ENCODE data around the gene SMCO2.

SMCO2 gene

GRCh38 chr12:27464220-27464554, 17.7 kb downstream of the SMCO2 start:
- no peak overlapping the region for H3K4me3 ChIP-seq (ENCODE audit: insufficient read length, low read depth)
- H3K36me3 ChIP-seq (ENCODE audit: insufficient read depth, insufficient read length, low read length), result no peaks in the 10 kb centered on the region
- DNase-seq (ENCODE audit: low read depth, low spot score), result no peak
- no peak overlapping the region for H3K9ac ChIP-seq (ENCODE audit: insufficient read length, low read depth)
- no peak for TF ChIP-seq ZNF274 (IDR thresholded peaks at IDR 0.05; ENCODE audit: low read depth, low read length)
- no peak for TF ChIP-seq YY1 (IDR thresholded peaks at IDR 0.05; ENCODE audit: insufficient read depth, insufficient read length)
- TF ChIP-seq SUZ12 (IDR thresholded peaks at IDR 0.05; ENCODE audit: extremely low read depth, insufficient read depth, insufficient read length), result no peak
- H3K9me3 ChIP-seq (ENCODE audit: insufficient read depth, low read length), result no peaks in the 10 kb centered on the region
- H3K4me1 ChIP-seq (ENCODE audit: insufficient read depth, insufficient read length), result no peaks in the 10 kb centered on the region
- H3K27me3 ChIP-seq (ENCODE audit: insufficient read depth, insufficient read length), result no peaks in the 10 kb centered on the region

GRCh38 chr12:27467641-27468040, 21.1 kb downstream of the SMCO2 start:
- Histone ChIP-seq H3K4me3 (ENCODE audit: insufficient read length, low read depth) (no peak overlapping the region), H3K36me3 (ENCODE audit: insufficient read depth, insufficient read length, low read length) (no peaks in the 10 kb centered on the region), H3K9me3 (ENCODE audit: insufficient read depth, low read length) (no peaks in the 10 kb centered on the region), H3K27me3 (ENCODE audit: insufficient read depth, insufficient read length) (no peaks in the 10 kb centered on the region), H3K4me1 (ENCODE audit: insufficient read depth, insufficient read length) (no peaks in the 10 kb centered on the region), H3K9ac (ENCODE audit: insufficient read length, low read depth) (no peak overlapping the region)
- DNase-seq (ENCODE audit: low read depth, low spot score), result no peak
- TF ChIP-seq SUZ12 (IDR thresholded peaks at IDR 0.05; ENCODE audit: extremely low read depth, insufficient read depth, insufficient read length), result no peak
- no peak for TF ChIP-seq YY1 (IDR thresholded peaks at IDR 0.05; ENCODE audit: insufficient read depth, insufficient read length)
- no peak for TF ChIP-seq ZNF274 (IDR thresholded peaks at IDR 0.05; ENCODE audit: low read depth, low read length)

GRCh38 chr12:27468241-27468640, 21.7 kb downstream of the SMCO2 start:
- Histone ChIP-seq H3K27me3 (ENCODE audit: insufficient read depth, insufficient read length) (no peaks in the 10 kb centered on the region), H3K4me3 (ENCODE audit: insufficient read length, low read depth) (no peak overlapping the region), H3K9ac (ENCODE audit: insufficient read length, low read depth) (no peak overlapping the region), H3K9me3 (ENCODE audit: insufficient read depth, low read length) (no peaks in the 10 kb centered on the region), H3K36me3 (ENCODE audit: insufficient read depth, insufficient read length, low read length) (no peaks in the 10 kb centered on the region), H3K4me1 (ENCODE audit: insufficient read depth, insufficient read length) (no peaks in the 10 kb centered on the region)
- TF ChIP-seq SUZ12 (IDR thresholded peaks at IDR 0.05; ENCODE audit: extremely low read depth, insufficient read depth, insufficient read length), result no peak
- TF ChIP-seq YY1 (IDR thresholded peaks at IDR 0.05; ENCODE audit: insufficient read depth, insufficient read length), result no peak
- no peak for TF ChIP-seq ZNF274 (IDR thresholded peaks at IDR 0.05; ENCODE audit: low read depth, low read length)
- DNase-seq (ENCODE audit: low read depth, low spot score), result no peak

- DNase-seq (ENCODE audit: low read depth, low spot score), result no peak
- H3K9me3 ChIP-seq (ENCODE audit: insufficient read depth, low read length), result no peaks in the 10 kb centered on the region
- no peaks in the 10 kb centered on the region for H3K4me1 ChIP-seq (ENCODE audit: insufficient read depth, insufficient read length)
- no peaks in the 10 kb centered on the region for H3K36me3 ChIP-seq (ENCODE audit: insufficient read depth, insufficient read length, low read length)
- H3K4me3 ChIP-seq (ENCODE audit: insufficient read length, low read depth), result no peak overlapping the region
- no peak for TF ChIP-seq YY1 (IDR thresholded peaks at IDR 0.05; ENCODE audit: insufficient read depth, insufficient read length)
- TF ChIP-seq SUZ12 (IDR thresholded peaks at IDR 0.05; ENCODE audit: extremely low read depth, insufficient read depth, insufficient read length), result no peak
- no peak for TF ChIP-seq ZNF274 (IDR thresholded peaks at IDR 0.05; ENCODE audit: low read depth, low read length)
- H3K9ac ChIP-seq (ENCODE audit: insufficient read length, low read depth), result no peak overlapping the region
- no peaks in the 10 kb centered on the region for H3K27me3 ChIP-seq (ENCODE audit: insufficient read depth, insufficient read length)
Measured at GRCh38 chr12:27469176-27469736, 22.7 kb downstream of the SMCO2 start.

GRCh38 chr12:27472604-27473003, 26.1 kb downstream of the SMCO2 start:
- no peak for DNase-seq (ENCODE audit: low read depth, low spot score)
- Histone ChIP-seq H3K9me3 (ENCODE audit: insufficient read depth, low read length) (peaks cover 29% of the 10 kb centered on the region), H3K9ac (ENCODE audit: insufficient read length, low read depth) (no peak overlapping the region), H3K4me1 (ENCODE audit: insufficient read depth, insufficient read length) (no peaks in the 10 kb centered on the region), H3K27me3 (ENCODE audit: insufficient read depth, insufficient read length) (no peaks in the 10 kb centered on the region), H3K36me3 (ENCODE audit: insufficient read depth, insufficient read length, low read length) (no peaks in the 10 kb centered on the region), H3K4me3 (ENCODE audit: insufficient read length, low read depth) (no peak overlapping the region)
- TF ChIP-seq ZNF274 (IDR thresholded peaks at IDR 0.05; ENCODE audit: low read depth, low read length) (no peak), SUZ12 (IDR thresholded peaks at IDR 0.05; ENCODE audit: extremely low read depth, insufficient read depth, insufficient read length) (no peak), YY1 (IDR thresholded peaks at IDR 0.05; ENCODE audit: insufficient read depth, insufficient read length) (no peak)

GRCh38 chr12:27474344-27474743, 27.8 kb downstream of the SMCO2 start:
- no peak for TF ChIP-seq YY1 (IDR thresholded peaks at IDR 0.05; ENCODE audit: insufficient read depth, insufficient read length)
- TF ChIP-seq SUZ12 (IDR thresholded peaks at IDR 0.05; ENCODE audit: extremely low read depth, insufficient read depth, insufficient read length), result no peak
- TF ChIP-seq ZNF274 (IDR thresholded peaks at IDR 0.05; ENCODE audit: low read depth, low read length), result no peak

GRCh38 chr12:27477049-27477448, 30.5 kb downstream of the SMCO2 start:
- no peak for DNase-seq (ENCODE audit: low read depth, low spot score)
- Histone ChIP-seq H3K36me3 (ENCODE audit: insufficient read depth, insufficient read length, low read length) (no peaks in the 10 kb centered on the region), H3K4me3 (ENCODE audit: insufficient read length, low read depth) (no peak overlapping the region), H3K9ac (ENCODE audit: insufficient read length, low read depth) (no peak overlapping the region), H3K27me3 (ENCODE audit: insufficient read depth, insufficient read length) (no peaks in the 10 kb centered on the region), H3K4me1 (ENCODE audit: insufficient read depth, insufficient read length) (no peaks in the 10 kb centered on the region), H3K9me3 (ENCODE audit: insufficient read depth, low read length) (peaks cover 51% of the 10 kb centered on the region)
- TF ChIP-seq YY1 (IDR thresholded peaks at IDR 0.05; ENCODE audit: insufficient read depth, insufficient read length) (no peak), ZNF274 (IDR thresholded peaks at IDR 0.05; ENCODE audit: low read depth, low read length) (no peak), SUZ12 (IDR thresholded peaks at IDR 0.05; ENCODE audit: extremely low read depth, insufficient read depth, insufficient read length) (no peak)

More at GRCh38 chr12:27474344-27474743, 27.8 kb downstream of the SMCO2 start:
- no peaks in the 10 kb centered on the region for H3K27me3 ChIP-seq (ENCODE audit: insufficient read depth, insufficient read length)
- peaks cover 46% of the 10 kb centered on the region for H3K9me3 ChIP-seq (ENCODE audit: insufficient read depth, low read length)
- H3K4me3 ChIP-seq (ENCODE audit: insufficient read length, low read depth), result no peak overlapping the region
- H3K36me3 ChIP-seq (ENCODE audit: insufficient read depth, insufficient read length, low read length), result no peaks in the 10 kb centered on the region
- no peak overlapping the region for H3K9ac ChIP-seq (ENCODE audit: insufficient read length, low read depth)
- no peak for DNase-seq (ENCODE audit: low read depth, low spot score)
- no peaks in the 10 kb centered on the region for H3K4me1 ChIP-seq (ENCODE audit: insufficient read depth, insufficient read length)
